AG04449 (cell line): ENCODE results near the gene REXO4.

Experiments
- CTCF ChIA-PET: fragments of 350-600 bp; formaldehyde crosslinking; extraction: SDS; loops from one replicate; lab custom pipeline; 2021; ENCODE audit warnings: antibody characterized with exemption; lab: Yijun Ruan, JAX
- POLR2A ChIA-PET: fragments of 400-600, 350-600 bp; formaldehyde crosslinking; extraction: SDS; loops from one replicate; lab custom pipeline; 2020; ENCODE audit warnings: antibody characterized with exemption, inconsistent platforms; lab: Yijun Ruan, JAX
- DNase-seq: peaks from one replicate; pipeline ENCODE4 v3.0.0-alpha.2; 2010; ENCODE audit warnings: low read depth, low spot score
- H3K4me3 ChIP-seq: 2 replicates; pipeline ENCODE4 v1.5.1; 2011; ENCODE audit warnings: low read depth, mild to moderate bottlenecking, control low read depth, low read length
- TF ChIP-seq, protein P1 (sequence below): IDR thresholded peaks from one replicate; pipeline ENCODE4 v1.5.1; 2011; ENCODE audit warnings: mild to moderate bottlenecking, moderate library complexity, low read length, control low read depth, inconsistent platforms; ENCODE audit not compliant: insufficient read depth; ENCODE audit errors: missing control alignments

The REXO4 gene

DNA sequence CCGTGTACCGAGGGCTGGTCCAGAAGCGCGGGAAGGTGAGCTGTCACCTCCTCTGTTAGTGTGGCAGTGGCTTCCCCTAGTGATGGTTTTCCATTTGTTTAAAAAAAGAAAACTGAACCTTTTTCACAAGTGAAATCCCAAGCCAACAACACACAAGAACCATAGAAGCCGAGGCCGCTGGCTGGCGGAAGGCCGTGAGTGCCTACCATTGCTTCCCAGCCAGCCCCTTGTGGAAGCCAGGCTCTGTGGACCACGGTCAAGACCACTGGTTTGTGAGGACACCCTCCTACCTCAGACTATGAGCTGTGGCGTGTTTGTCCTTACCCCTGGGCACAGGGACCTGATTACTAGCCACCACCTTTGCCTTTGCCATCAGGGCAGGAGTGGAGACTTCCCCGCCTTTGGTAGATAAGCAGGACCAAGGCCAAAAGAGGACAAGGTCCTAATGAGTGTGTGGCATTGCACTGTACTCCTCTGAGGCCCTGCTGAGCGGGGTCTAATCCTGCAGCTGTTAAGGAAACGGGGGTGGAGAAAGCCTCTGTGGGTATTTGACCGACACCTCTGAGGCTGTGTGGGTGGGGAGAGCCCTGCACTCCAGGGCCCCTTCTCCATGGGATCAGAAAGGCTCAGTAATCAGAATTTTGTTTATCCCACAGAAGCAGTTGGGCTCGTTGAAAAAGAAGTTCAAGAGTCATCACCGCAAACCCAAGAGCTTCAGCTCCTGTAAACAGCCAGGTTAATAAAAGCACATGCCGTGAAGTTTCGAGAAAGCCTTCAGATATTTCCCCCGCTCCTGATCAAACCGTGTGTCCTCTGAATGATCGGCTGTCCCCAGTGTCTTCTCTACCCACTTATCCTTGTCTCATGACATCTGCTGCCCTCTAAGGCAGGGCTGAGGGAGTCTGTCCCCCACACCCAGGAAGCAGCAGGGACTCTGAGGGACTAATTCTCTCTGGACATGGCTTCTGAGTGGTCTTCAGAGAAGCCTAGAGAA, 57.1 kb downstream of the REXO4 start:
- DNase-seq: no peak
- H3K4me3 ChIP-seq: no peak overlapping the region
- TF ChIP-seq, protein P1, sequence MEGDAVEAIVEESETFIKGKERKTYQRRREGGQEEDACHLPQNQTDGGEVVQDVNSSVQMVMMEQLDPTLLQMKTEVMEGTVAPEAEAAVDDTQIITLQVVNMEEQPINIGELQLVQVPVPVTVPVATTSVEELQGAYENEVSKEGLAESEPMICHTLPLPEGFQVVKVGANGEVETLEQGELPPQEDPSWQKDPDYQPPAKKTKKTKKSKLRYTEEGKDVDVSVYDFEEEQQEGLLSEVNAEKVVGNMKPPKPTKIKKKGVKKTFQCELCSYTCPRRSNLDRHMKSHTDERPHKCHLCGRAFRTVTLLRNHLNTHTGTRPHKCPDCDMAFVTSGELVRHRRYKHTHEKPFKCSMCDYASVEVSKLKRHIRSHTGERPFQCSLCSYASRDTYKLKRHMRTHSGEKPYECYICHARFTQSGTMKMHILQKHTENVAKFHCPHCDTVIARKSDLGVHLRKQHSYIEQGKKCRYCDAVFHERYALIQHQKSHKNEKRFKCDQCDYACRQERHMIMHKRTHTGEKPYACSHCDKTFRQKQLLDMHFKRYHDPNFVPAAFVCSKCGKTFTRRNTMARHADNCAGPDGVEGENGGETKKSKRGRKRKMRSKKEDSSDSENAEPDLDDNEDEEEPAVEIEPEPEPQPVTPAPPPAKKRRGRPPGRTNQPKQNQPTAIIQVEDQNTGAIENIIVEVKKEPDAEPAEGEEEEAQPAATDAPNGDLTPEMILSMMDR: no peak
- CTCF ChIA-PET: interaction anchor here (1.3 to 2.5 kb wide), 2 partner anchors 11 to 17 kb away, joined by 3 to 14 read pairs; no protein-coding TSS in a partner anchor
- POLR2A ChIA-PET: interaction anchor here (0.7 to 2.1 kb wide), 4 partner anchors 8 to 13 kb away, joined by 3 to 8 read pairs (median 4); partner anchors contain the start of genes MED22 and RPL7A

DNA sequence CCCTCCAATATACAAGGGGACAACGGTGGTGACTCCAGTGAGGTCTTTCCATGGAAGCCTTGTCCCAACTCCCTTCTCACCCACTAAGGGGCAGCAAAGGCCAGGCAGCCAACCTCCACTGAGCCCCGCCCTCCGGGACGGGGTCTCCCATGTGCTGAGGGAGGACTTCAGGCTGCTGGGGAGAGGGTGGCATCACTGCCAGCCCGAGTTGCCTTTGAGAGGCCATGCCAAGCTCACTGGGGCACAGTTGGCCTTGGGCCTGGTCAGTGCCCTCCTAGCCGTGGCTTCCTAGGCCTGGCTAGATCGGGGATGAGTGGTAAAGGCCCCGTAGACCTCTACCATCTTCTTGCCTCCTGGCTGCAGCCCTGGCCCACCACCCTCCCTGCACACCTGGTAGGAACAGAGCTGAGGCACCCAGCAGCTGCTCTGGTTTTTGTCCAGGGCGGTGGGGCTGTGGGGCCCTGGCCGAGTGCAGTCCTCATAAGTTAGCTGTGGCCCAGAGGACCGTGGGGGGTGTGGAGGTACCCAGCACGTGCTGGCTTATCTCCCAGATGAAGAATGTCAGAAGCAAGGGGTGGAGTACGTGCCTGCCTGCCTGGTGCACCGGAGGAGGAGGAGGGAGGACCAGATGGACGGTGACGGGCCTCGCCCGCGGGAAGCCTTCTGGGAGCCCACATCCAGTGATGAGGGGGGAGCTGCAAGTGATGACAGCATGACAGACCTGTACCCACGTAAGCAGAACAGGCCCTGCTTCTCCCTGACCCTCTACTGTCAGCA, 58.2 kb downstream of the REXO4 start:
- TF ChIP-seq, protein P1: peak; percentile 41
- no peak overlapping the region for H3K4me3 ChIP-seq
- no peak for DNase-seq
- CTCF ChIA-PET: interaction anchor here (1.0 to 2.5 kb wide), 3 partner anchors 9 to 16 kb away, joined by 3 to 14 read pairs (median 3); no protein-coding TSS in a partner anchor
- POLR2A ChIA-PET: interaction anchor here (0.9 to 2.1 kb wide), 4 partner anchors 8 to 13 kb away, joined by 3 to 8 read pairs (median 4); partner anchors contain the start of genes MED22 and RPL7A

DNA sequence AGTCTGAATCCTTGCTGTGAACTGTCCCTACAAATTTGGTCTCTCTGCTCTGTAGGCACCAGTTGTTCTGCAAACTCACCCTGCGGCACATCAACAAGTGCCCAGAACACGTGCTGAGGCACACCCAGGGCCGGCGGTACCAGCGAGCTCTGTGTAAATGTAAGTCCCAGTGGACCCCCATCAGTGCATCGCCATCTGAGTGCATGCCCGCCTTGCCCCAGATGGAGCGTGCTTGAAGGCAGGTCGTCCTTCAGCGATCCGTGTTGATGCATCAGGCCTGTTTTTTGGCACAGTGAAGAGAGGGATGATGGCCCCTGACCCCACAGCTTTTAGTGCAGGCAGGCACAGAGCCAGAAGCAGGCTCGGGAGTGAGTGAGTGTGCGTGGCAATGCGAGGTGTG, 60.2 kb downstream of the REXO4 start:
- TF ChIP-seq, protein P1: no peak
- ChIA-PET CTCF (interaction anchor here (1.0 to 2.8 kb wide), 4 partner anchors 9 to 129 kb away, joined by 5 to 8 read pairs (median 6); partner anchors contain the start of genes MED22 and RPL7A), POLR2A (interaction anchor here (1.0 to 3.3 kb wide), 2 partner anchors 10 to 15 kb away, joined by 3 to 18 read pairs; partner anchors contain the start of genes MED22 and RPL7A)
- no peak for DNase-seq
- peak overlapping the region; percentile 84 for H3K4me3 ChIP-seq

DNA sequence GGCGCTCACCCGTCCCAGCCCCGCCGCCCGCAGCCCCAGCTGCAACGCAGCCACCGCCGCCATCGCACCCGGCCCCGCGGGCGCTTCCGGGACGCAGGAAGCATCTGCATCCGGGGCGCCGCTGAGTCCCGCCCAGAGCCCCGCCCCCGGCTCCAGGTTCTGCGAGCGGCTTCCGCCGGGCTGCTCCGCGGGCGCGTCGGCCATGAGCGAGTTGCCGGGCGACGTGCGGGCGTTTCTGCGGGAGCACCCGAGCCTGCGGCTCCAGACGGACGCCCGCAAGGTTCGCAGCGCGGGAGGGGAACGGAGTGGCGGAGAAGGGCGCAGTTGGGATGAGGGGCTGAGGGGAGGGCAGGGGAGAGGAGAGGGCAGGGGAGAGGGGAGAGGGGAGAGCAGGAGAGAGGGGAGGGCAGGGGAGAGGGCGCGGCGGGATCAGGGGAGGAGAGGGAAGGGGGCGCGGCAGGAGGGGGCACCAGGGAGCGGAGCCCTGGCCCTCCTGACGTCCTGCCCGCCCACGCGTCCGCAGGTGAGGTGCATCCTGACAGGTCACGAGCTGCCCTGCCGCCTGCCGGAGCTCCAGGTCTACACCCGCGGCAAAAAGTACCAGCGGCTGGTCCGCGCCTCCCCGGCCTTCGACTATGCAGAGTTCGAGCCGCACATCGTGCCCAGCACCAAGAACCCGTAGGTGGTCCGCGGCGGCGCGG, 61.3 kb downstream of the REXO4 start, which contains the start of the genes SURF1 and SURF2:
SURF1 (minus strand) TSS at position 97 of the 701 bp plus-strand sequence; CDS start at position 63, 34 bp downstream.
SURF2 (plus strand) TSS at position 160 of the 701 bp plus-strand sequence; CDS start at position 203, 43 bp downstream.
- H3K4me3 ChIP-seq: peak within 1 kb of the TSS; percentile 84
- no peak for DNase-seq
- TF ChIP-seq, protein P1: no peak
- ChIA-PET POLR2A (interaction anchor here (0.6 to 3.3 kb wide), 6 partner anchors 8 to 344 kb away, joined by 3 to 18 read pairs (median 4); partner anchors contain the start of genes MED22 and RPL7A), CTCF (interaction anchor here (0.7 to 2.8 kb wide), 8 partner anchors 8 to 171 kb away, joined by 3 to 11 read pairs (median 6); partner anchors contain the start of genes MED22 and RPL7A)
